HG03103 (cell line): ENCODE results near the gene FOXF2.
"Not testable (repeated sequence)": the region's sequence is repeated elsewhere in the genome, so short reads cannot be mapped to it uniquely, and the experiment has no call there.

Experiments used
- ATAC-seq: cut with Tn5 transposase; IDR thresholded peaks from one replicate; pipeline ENCODE4 v1.9.1; 2021; ENCODE audit warnings: low read depth; ENCODE audit not compliant: unreplicated experiment

The FOXF2 gene

DNA sequence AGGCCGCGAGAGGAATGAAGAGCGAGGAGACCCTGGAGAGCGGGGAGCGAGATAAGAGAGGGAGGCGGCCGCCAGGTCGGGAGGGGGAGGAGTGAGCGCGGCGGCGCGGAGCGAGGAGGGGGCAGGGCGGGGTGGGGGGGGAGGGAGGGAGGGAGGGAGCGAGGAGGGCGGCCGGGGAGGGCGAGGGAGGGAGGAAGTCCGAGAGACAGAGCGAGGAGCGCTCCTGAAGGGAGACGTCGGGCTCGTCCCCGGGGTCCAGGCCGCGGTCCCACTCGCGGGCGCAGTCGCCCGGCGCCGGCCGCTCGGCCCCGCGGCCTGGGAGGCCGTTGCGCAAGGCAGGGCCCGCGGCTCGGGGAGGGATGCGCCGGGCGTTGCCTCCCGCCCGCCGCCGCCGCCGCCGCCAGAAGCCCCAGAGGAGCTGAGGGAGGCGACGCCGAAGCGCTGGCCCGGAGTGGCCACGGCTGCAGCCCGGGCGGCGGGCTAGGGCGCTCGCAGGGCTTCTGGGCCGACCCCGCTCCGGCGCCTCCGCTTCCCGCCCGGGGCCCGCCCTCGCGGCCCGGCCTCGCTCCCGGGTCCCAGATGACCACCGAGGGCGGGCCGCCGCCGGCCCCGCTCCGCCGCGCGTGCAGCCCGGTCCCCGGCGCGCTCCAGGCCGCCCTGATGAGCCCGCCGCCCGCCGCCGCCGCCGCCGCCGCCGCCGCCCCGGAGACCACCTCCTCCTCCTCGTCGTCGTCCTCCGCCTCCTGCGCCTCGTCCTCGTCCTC lies at the start of gene FOXF2:
Gene FOXF2 (plus strand): TSS at position 208 of the 764 bp plus-strand sequence. CDS start 372 bp downstream, at position 580.
- ATAC-seq: no peak

DNA sequence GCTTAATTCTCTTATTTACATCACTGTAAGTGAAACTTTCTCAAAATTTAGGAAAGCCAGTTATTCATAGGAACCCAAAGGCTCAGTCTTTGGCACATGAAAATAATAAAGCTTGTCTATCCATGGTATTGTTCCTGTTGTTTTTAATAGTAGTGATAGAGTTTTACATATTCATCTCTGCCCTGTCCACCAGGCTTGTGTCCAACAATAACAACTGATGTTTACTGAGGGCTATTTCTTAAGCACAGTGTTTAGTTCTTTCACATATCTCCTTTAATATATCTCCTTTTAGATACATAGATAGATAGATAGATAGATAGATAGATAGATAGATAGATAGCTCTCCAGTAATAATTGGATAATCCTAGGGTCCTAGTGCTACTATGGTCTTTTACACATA lies 43.3 kb upstream of the FOXF2 start:
- ATAC-seq: no peak

DNA sequence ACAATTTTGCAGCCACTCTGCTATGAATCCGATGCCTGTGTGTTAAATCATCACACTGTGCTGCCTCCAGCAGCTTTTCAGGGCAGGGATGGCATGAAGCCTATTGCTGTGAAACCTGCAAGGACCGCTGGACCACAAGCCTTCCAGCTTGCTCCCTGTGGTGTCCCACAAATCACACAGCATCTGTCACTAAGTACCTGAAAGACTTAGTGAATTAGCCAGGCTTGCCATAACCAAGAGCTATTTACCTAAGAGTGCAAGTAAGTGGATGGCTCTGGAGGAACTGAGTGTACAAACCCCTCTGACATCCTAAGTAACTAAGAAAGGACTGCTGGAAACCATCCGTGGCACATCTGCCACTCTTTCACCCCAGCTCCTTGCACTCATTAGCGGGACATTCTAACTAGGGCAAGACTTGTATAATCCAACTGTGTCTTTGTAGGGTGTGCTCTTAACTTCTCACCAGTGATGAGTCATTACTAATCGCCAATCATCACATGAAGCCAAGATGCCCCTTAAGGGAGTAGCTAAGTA lies 42.8 kb upstream of the FOXF2 start:
- ATAC-seq: no peak

DNA sequence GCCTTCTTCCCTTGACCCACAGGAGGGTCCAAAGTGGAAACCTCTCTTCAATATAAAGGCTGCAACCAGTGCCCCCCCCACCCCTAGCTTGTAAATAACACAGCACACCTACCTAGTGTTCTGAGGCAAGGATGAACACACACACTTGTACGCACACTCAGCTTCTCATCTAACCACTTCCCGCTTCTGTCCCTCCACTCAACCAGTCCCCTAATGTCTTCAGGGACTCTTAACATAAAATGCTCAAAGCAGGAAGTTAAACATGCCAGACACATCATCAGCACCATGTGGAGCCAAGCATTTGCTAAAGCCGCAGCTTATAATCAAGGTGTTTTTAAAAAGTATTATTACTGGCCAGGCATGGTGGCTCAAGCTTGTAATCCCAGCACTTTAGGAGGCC lies 42.2 kb upstream of the FOXF2 start:
- no peak for ATAC-seq

DNA sequence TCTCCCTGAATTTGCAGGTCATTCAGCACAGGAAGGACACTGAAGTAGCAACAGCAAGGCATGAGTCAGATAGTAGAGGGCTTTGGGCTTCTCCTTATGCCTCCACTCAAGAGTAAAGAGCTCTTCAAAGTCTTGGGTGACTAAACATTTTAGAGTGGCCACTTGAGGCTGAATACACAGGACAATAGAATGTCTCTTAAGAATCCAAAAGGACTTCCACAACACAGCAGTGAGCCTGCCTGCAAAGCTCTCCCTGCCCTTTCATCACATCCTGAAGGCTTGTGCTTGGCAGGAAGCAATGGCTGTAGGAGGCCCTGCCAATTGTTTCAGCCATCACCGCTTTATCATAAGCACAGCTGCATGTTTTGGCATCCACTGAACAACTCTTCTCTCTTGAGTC lies 40.7 kb upstream of the FOXF2 start:
- ATAC-seq: no peak

DNA sequence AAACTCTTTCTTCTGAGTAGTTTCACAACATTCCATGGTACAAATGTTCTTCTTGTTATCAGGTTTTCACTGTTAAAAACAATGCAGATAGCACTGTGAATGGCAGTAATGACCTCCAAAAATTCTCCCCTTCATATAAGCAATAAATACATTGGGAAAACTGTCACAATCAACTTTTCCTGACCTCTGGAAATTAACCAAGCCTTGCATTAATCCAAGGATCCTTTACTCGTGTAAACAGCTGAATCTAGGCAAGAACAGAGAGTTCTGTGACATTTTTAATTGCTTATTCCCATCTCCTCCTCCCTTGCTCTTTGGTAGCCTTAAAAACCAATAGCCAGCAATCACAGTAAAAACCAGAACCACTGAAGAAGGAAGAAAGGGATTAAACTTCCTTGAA lies 39.7 kb upstream of the FOXF2 start:
- no peak for ATAC-seq

DNA sequence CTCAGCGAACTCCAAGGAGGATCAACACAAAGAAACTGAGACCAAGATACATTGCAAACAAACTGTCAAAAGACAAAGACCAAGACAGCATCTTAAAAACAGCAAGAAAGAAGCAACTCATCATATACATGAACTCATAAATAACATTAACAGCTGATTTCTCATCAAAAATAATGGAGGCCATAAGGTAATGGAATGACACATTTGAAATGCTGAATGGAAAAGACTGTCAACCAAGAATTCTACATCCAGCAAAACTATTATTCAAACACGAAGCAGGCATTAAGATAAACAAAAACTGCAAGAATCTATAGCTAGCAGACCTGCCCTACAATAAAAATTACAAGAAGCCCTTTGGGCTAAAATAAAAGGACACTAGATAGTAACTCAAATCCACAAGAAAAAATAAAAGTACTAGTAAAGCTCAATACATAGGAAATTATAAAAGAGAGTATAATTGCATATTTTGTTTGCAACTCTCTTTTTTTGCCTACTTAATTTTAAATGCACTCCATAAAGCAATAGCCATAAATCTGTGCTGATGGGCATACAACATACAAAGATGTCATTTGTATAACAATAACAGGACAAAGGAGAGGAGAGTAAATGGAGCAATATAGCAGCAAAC lies 37.9 kb upstream of the FOXF2 start:
- no peak for ATAC-seq

DNA sequence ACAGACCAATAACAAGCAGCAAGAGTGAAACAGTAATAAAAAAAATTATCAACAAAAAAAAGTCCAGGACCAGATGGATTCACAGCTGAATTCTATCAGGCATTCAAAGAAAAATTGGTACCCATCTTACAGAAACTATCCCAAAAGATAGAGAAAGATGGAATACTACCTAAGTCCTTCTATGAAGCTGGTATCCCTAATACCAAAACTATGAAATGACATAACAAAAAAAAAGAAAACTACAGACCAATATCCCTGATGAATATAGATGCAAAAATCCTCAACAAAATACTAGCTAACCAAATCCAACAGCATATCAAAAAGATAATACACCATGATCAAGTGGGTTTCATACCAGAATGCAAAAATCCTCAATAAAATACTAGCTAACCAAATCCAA lies 34.3 kb upstream of the FOXF2 start:
- ATAC-seq: not testable (repeated sequence)

DNA sequence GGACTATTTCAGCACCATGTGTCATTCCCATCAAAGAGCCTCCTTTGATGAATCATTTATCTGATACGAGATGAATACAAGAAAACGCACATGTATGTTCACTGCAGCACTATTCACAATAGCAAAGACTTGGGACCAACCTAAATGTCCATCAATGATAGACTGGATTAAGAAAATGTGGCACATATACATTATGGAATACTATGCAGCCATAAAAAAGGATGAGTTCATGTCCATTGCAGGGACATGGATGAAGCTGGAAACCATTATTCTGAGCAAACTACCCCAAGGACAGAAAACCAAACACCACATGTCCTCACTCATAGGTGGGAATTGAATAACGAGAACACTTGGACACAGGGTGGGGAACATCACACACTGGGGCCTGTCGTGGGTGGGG lies 27.7 kb upstream of the FOXF2 start:
- ATAC-seq: not testable (repeated sequence)

DNA sequence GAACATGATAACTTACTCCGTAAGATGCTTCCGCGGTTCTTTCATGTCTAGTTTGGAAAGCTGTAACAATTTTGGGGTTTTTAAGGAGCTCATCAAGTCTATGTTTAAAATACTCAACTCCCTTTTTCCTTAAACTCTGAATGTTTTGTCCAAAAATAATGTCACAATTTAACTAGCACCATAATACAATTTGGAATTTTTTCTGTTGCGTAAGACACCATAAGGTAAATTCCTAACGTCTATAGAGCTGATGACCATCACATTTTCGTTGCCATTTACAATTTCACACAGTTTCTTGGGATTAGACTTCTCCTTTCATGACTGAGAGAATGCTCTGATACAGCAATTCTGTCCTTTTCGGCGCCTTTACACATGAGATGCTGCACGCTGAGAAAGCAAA lies 26.7 kb upstream of the FOXF2 start:
- ATAC-seq: no peak

DNA sequence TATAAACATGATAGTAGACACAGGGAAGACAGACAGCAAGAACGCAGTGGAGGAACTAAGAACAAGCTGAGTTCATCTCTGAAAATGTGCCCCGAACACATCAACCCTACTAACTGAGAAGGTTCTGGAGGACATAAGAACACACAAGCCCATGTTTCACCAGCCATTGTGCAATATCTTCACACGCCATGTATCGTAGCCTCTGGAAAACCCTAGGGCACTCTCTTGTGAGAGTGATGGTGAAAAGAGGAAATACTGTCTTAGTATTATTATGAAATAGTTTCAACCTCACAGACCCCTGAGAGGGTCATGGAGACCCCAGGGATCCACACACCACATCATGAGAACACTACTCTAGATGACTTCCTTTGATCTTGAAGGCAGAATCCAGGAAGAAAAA lies 26.1 kb upstream of the FOXF2 start:
- ATAC-seq: no peak

DNA sequence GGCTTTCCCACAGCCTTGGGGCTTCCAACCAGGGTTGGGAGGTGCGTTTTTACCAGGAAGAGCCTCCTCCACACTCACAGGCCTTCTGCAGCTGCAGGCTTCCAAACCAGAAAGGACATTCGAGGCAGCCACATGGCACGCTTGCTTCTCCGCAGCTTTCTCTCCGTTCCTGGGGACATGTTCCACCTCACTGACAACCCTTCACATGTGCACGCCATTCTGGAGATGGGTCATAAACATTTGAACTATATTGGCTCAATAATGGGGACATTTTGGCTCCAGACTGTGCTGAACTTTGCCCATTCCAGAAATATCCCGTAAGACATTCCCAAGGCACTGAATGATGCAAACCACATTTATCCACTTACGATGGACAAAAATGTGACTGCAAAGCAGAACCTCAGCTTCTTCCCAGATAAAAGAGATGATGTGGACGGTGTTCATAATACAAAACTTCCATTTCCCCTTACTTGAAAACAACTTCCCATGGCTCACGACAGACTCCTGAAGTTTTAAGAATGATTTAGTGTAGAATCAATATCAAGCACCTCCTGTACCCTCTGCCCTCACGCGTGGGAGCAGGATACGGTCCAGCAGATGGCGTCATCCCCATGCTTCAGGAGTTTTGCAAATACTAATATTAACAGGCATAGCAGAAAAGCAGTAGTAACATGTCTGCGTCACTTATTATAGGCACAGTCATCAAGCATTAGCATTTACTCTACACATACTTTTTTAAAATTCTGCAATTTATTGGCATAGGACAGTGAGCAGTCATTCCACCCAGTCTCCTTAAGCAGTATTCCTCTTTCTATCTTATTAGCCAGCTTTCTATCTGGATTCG lies 25.4 kb upstream of the FOXF2 start:
- no peak for ATAC-seq

DNA sequence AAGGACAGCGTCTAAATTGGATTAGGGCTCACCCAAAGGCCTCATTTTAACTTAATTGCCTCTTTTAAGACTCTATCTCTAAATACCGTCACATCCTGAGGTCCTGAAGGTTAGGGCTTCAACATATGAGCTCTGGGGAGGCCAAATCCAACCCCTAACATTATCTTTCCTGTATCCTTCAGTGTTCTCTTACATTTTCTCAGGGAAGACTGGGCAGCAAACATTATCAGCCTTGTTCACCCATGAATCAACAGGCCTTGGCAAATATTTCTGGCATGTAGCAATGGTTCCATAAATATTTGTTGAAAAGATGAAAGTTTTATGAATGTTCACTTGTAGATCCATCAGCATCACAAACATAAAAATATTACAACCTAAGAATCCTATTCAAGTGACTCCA lies 24.6 kb upstream of the FOXF2 start:
- ATAC-seq: no peak

DNA sequence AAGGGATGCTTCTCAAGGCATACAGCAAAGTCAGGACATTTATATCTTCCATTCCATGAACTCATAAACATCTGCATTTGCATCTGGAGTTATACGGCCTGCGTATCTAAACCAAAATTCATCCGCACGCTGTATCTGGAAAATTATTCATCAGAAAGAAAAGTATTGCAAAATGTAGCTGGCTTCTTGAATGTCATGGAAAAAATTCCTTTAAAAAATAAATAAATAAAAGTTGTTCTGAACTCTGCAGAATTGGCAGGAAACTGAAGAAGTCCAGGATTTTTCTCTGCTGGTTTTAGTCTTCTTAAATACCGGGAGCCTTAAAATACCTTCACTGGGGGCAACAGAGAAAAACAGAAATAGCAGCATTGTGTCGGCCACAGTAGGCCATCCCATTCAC lies 23.7 kb upstream of the FOXF2 start:
- ATAC-seq: no peak

DNA sequence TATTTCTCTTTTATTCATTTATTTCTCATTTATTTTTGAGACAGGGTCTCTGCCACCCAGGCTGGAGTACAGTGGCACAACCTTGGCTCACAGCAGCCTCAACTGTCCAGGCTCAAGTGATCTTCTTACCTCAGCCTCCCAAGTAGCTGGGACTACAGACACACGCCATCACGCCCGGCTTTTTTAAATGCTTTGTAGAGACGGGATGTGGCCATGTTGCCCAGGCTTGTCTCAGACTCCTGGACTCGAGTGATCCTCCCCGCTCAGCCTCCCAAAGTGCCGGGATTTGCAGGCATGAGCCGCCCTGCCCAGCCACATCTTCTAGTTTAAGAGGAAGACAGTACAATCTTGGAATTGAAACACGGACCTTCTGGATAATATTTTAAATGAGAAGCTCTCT lies 21.6 kb upstream of the FOXF2 start:
- no peak for ATAC-seq

DNA sequence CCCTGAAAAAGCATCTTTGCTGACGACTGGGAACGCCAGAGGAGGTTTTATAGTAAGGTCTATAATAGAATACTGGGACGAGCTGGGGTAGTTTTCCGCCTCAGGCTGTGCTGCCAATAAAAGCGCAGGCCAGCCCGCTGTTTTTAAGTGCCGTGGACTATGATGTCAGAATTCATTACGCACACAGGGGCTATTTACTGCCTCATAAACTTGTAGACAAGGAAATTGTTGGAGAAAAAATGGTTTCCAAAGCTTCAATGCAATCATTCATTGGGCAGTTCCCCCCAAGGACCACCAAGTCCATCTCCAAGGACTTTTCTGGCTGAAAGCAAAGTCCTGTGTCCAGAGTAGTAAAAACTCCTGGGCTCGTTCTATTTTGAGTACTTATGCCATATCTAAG lies 20.4 kb upstream of the FOXF2 start:
- no peak for ATAC-seq

DNA sequence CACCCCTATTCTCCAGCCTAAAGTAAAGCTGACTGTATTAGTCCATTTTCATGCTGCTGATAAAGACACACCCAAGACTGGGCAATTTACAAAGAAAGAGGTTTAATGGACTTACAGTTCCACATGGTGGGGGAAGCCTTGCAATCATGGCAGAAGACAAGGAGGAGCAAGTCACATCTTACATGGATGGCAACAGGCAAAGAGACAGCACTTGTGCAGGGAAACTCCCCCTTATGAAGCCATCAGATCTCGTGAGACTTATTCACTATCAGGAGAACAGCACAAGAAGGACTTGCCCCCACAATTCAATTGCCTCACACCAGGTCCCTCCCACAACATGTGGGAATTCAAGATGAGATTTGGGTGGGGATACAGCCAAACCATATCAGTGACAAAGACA lies 19.7 kb upstream of the FOXF2 start:
- ATAC-seq: not testable (repeated sequence)

DNA sequence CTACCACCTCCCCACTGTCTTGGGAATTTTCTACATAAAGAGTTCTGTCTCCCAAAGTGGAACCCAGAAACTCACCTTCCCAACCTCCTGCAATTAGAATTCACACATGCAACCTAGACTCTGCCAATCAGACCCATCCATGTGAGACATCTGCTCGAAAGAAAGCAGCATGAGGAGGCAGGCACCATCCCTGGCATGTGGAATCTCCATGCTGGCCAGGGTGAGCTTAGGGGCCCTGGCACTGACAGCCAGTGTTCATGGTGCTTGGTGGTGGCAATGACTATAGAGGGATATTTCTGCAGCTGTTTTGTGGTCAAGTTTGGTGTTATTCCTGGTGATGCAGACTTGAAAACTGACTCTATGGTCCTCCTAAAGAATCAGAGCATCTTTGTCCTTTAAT lies 17.4 kb upstream of the FOXF2 start:
- no peak for ATAC-seq

DNA sequence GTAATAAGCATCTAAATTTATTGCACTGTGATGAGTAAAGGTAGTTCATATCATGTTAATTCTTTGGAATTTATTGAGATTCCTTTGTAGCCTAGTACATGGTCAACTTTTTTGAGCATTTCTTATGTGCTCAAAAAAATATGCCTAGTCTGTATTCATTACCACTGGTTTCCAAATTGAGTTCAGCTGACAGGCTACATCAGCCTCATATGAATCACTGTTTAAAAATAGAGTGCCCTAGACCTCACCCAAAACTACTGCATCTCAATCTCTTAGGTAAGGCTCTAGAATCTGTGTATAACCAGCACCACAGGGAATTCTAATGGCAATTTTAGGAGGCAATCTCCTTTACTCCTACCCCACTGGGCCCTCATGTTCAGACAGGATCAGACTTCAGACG lies 16.7 kb upstream of the FOXF2 start:
- no peak for ATAC-seq

DNA sequence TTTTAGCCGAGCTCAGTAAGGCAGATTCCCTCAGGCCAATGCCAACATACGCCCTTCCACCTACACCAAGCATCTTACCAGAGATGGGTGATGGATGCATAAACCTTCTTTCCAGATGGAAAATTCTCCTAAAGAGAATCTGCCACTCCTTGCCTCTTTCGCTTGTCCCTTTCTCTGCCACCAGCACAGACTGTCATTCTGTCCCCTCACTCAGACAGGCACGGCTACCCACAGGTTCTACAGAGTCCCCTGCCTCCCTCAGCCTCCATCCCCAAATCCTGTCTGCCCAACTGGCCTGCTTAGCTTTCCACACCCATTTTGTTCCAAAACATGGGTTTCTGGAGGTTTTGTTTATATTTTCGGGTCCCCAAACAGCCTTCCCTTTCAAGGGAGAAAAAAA lies 12.7 kb upstream of the FOXF2 start:
- ATAC-seq: no peak

DNA sequence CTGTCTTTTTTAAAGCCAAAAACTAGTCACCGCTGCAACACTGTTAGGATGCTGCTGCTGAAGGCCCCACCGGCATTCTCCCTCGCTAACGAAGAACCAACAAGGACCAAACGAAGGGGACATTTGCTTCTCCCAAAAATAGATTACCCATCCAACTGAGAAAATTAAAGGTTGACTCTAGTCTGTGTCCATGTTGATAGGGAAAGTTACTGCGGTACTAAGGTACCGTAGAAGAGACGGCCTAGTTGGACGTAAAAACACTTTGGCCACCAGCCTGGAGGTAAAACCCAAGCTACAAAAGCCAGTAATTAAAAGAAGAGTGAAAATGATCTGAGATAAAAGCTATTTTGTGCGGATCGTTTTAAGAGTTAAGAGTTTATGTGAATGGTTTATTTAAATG lies 11.8 kb upstream of the FOXF2 start:
- ATAC-seq: no peak
